GM12873 (cell line): Measurements from ENCODE around the gene SLC4A9.

Source experiments
- TF ChIP-seq, protein P1 (sequence below): IDR thresholded peaks from 2 replicates; pipeline ENCODE4 v1.5.1; 2012; ENCODE audit warnings: low read depth, mild to moderate bottlenecking, moderate library complexity, low read length, control low read depth; ENCODE audit not compliant: insufficient read depth; ENCODE audit errors: missing control alignments

The SLC4A9 gene

DNA sequence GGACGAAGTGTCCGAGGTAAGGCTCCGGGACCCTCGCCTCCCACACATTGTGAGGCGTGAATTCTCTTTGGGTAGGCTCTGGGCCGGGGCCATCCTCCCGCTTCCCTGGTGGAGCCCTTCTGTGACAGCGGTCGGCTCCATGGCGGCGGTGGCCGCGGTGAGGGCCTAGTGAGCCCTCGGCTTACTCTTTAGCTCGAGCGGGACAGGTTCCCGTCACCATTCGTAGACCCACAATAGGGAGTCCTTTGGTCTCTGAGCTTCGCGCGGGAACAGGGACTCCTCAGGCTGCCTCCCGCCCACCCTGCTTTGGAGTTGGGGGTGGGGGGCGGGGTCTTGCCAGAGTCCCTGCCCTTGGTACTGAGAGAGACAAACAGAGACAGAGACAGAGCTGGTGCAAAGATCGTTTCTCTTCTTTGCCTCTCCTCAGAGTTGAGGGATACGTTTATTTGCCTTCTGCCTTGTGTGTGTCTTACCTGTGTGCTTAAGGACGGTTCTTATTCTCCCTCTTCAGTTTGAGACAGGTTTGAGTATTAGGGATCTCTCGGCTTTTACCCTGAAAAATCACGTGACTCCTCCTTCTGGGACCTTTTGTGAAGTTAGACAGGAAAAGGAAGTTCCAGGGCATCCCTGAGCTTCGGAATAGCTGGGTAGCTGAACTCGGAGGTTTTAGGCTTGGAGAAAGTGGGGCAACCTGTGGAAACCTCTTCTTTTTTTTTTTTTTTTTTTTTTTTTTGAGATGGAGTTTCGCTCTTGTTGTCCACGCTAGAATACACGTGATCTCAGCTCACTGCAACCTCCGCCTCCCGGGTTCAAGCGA, 42.5 kb downstream of the SLC4A9 start:
- TF ChIP-seq, protein P1, sequence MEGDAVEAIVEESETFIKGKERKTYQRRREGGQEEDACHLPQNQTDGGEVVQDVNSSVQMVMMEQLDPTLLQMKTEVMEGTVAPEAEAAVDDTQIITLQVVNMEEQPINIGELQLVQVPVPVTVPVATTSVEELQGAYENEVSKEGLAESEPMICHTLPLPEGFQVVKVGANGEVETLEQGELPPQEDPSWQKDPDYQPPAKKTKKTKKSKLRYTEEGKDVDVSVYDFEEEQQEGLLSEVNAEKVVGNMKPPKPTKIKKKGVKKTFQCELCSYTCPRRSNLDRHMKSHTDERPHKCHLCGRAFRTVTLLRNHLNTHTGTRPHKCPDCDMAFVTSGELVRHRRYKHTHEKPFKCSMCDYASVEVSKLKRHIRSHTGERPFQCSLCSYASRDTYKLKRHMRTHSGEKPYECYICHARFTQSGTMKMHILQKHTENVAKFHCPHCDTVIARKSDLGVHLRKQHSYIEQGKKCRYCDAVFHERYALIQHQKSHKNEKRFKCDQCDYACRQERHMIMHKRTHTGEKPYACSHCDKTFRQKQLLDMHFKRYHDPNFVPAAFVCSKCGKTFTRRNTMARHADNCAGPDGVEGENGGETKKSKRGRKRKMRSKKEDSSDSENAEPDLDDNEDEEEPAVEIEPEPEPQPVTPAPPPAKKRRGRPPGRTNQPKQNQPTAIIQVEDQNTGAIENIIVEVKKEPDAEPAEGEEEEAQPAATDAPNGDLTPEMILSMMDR: no peak

DNA sequence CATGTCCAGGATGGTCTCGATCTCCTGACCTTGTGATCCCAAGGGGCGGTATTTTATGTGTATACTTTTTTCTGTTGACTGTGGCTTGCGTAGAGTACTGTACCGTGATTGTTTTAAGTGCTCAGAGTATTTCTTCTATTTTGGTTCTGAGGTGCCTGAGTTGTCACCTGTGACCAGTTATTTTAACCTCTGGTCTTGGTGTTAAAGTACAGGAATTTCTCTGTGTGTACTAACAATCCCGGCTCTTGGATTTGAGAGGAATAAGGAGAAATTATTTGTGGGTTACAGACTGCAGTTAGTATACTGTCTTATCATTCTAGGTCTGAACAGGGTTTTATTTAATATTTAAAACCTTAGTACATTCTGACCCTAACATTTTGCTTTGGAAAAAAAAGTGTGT, 43.6 kb downstream of the SLC4A9 start:
- TF ChIP-seq, protein P1: no peak

DNA sequence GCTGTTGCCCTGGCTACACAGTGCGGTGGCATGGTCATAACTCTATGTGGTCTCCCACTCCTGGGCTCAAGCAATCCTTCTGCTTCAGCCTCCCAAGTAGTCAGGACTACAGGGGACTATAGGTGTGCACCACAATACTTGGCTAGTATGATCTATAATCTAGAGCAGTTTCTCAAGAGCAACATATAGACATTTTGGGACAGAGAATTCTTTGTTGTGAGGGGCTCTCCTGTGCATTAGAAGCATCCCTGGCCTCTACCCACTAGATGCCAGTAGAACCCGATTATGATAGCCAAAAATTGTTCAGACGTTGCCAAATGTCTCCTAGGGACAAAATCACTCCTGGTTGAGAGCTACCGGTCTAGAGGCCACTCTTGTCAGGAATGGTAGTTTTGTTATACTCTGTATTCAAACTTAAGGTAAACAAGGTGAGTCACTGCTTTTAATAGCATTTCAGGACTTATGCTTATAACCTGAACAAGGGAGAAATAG, 48.8 kb downstream of the SLC4A9 start:
- TF ChIP-seq, protein P1: no peak

DNA sequence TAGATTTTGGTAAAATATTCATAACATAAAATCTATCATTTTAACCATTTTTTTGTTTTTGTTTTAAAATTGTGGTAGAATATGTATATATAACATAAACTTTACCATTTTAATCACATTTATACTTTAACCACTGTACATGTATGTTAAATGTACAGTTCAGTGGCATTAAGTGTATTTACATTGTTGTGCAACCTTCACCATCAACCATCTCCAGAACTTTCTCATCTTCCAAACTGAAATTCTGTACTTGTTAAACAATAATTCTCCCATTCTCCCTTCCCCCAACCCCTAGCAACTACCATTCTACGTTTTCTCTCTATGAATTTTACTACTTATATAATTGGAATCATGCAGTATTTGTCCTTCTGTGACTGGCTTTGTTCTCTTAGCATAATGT, 53.2 kb downstream of the SLC4A9 start:
- TF ChIP-seq, protein P1: no peak

DNA sequence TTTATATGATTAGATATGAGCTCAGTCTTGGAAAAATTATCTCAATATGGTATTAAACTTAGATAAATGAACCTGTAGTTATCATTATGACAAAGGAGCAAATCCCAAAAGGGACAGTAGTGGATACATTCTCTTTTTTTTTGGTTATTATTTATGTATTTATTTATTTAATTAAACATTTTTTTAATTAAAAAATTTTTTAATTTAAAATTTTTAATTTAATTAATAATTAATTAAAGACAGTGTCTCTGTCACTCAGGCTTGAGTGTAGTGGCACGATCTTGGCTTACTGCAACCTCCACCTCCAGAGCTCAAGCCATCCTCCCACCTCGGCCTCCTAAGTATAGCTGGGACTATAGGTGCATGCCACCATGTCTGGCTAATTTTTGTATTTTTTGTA, 57.2 kb downstream of the SLC4A9 start:
- TF ChIP-seq, protein P1: no peak

DNA sequence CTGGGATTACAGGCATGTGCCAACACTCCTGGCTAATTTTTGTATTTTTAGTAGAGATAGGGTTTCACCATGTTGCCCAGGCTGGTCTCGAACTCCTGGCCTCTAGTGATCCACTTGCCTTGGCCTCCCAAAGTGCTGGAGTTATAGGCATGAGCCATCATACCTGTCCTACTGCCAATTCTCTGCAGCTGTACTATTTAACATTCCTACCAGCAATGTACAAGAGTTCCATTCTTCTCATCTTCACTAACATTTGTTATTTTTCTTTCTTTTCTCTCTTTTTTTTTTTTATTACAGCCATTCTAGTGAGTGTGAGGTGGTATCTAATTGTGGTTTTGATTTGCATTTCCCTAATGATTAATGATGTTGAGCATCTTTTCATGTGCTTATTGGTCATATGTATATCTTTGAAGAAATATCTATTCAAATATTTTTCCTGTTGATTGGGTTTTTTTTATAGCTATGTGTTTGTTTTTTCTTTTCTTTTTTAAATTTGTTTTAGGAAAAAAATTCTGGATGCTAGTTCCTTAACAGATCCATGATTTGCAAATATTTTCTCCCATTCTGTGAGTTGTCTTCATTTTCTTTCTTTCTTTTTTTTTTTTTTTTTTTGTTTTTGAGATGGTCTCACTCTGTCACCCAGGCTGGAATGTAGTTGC, 59.0 kb downstream of the SLC4A9 start:
- TF ChIP-seq, protein P1: no peak

DNA sequence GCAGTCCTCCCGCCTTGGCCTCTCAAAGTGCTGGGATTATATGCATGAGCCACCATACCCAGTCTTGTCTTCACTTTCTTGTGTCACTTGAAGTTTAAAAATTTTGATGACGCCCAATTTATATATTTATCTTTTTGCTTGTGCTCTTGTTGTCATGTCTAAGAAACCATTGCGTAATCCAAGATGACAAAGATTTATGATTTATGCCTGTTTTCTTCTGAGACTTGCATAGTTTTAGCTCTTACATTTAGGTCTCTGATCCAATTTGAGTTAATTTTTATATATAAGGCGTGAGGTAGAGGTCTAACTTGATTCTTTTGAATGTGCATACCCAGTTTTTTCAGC, 60.2 kb downstream of the SLC4A9 start:
- TF ChIP-seq, protein P1: no peak
